Muscle of leg (tissue), 11 donors: ENCODE results near the gene LCE3E. TPM values are rescaled to one million over a fixed set of nuclear protein-coding genes. Genes with fewer than 3 reads are reported as not detected.
"Not testable (repeated sequence)": the region's sequence is repeated elsewhere in the genome, so short reads cannot be mapped to it uniquely, and the experiment has no call there.

Experiments
- DNase-seq: peaks from one replicate; pipeline ENCODE4 v3.0.0; 2013
- H3K27ac ChIP-seq: one replicate; pipeline ENCODE4 v1.5.1; 2013; ENCODE audit warnings: mild to moderate bottlenecking, low read length, control low read depth
- H3K27me3 ChIP-seq: one replicate; pipeline ENCODE4 v1.6.1; 2013; ENCODE audit warnings: low read length; ENCODE audit not compliant: control insufficient read depth, insufficient read depth
- H3K36me3 ChIP-seq: one replicate; pipeline ENCODE4 v1.6.1; 2013; ENCODE audit warnings: low read length; ENCODE audit not compliant: control insufficient read depth, insufficient read depth
- H3K4me1 ChIP-seq: one replicate; pipeline ENCODE4 v1.6.1; 2013; ENCODE audit warnings: low read length; ENCODE audit not compliant: control insufficient read depth, insufficient read depth
- H3K4me3 ChIP-seq: one replicate; pipeline ENCODE4 v1.5.1; 2013; ENCODE audit warnings: low read length, control low read depth
- H3K9me3 ChIP-seq: replicated peaks from 2 replicates; pipeline ENCODE4 v1.6.1; 2013; ENCODE audit warnings: low read depth, low read length; ENCODE audit not compliant: control insufficient read depth
- WGBS: methylation state at CpG from one replicate; pipeline ENCODE4 v1.1.5; 2013; ENCODE audit warnings: missing lambda C conversion rate; ENCODE audit not compliant: insufficient coverage; 5-methylcytosine and 5-hydroxymethylcytosine counted together
- polyA plus RNA-seq, 8 donors: library from polyadenylated mRNA; unstranded; fragments of 120-200 nt; gene quantifications; one replicate each; pipeline versions ENCODE4 v1.2.1 to v1.2.3, GENCODE V29; 2013; ENCODE audit warnings: inconsistent platforms in 1 of 8, low replicate concordance in 1 of 8; ENCODE audit not compliant: insufficient read length in 8 of 8, insufficient read depth in 1 of 8
- total RNA-seq: library from RNA; stranded (reverse); fragments of 120-200 nt; gene quantifications from one replicate; pipeline ENCODE4 v1.2.4, GENCODE V29; 2013

LCE3E gene
- total and polyA plus RNA-seq, 9 donors = not detected

- Histone ChIP-seq H3K4me1 (no peaks in the 10 kb centered on the region), H3K4me3 (no peak overlapping the region), H3K36me3 (no peaks in the 10 kb centered on the region), H3K27me3 (no peaks in the 10 kb centered on the region), H3K9me3 (peaks cover 11% of the 10 kb centered on the region), H3K27ac (no peak overlapping the region)
- no peak for DNase-seq
- 60% methylated on average over 1 of the region's 2 CpGs for WGBS
These were observed 1.5 kb downstream of the LCE3E start for GRCh38 chr1:152565115-152565514.

DNA sequence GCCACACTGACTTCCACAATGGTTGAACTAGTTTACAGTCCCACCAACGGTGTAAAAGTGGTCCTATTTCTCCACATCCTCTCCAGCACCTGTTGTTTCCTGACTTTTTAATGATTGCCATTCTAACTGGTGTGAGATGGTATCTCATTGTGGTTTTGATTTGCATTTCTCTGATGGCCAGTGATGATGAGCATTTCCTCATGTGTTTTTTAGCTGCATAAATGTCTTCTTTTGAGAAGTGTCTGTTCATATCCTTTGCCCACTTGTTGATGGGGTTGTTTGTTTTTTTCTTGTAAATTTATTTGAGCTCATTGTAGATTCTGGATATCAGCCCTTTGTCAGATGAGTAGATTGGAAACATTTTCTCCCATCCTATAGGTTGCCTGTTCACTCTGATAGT lies 18.2 kb downstream of the LCE3E start:
- WGBS = no CpG with 5 or more reads among the region's 1 CpG
- H3K4me3 ChIP-seq = not testable (repeated sequence)

GRCh38 chr1:152546704-152547103 lies 19.9 kb downstream of the LCE3E start:
- Histone ChIP-seq H3K4me1 (no peaks in the 10 kb centered on the region), H3K27ac (no peak overlapping the region), H3K4me3 (no peak overlapping the region), H3K36me3 (no peaks in the 10 kb centered on the region), H3K27me3 (no peaks in the 10 kb centered on the region), H3K9me3 (peaks cover 9% of the 10 kb centered on the region)
- WGBS = 58% methylated on average over 1 of the region's 1 CpG
- no peak for DNase-seq

More for the DNA sequence above, 18.2 kb downstream of the LCE3E start:
- H3K36me3 ChIP-seq, DNase-seq, H3K27ac ChIP-seq, H3K27me3 ChIP-seq, H3K9me3 ChIP-seq, H3K4me1 ChIP-seq: not testable (repeated sequence)

DNA sequence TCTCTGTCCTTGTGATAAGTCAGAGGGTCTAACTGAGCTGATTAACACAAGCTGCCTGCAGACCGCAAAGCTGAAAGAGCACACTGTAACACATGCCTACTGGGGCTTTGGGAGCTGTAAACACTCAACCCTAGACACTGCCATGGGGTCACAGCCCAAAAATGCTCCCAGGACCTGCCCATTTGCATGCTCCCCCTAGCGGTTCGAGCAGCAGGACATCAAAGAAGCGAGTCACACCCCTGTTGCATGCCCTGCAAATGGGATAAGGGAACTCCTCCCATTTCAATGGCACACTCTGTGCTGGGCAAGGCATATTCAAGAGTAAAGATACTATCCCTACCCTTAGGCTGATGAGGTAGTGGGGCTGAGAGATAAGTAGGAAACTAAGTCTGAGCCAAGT lies 22.8 kb downstream of the LCE3E start:
- Histone ChIP-seq H3K9me3 (peaks cover 9% of the 10 kb centered on the region), H3K36me3 (no peaks in the 10 kb centered on the region), H3K4me1 (no peaks in the 10 kb centered on the region), H3K27ac (no peak overlapping the region), H3K4me3 (no peak overlapping the region), H3K27me3 (no peaks in the 10 kb centered on the region)
- 33% methylated on average over 2 of the region's 4 CpGs for WGBS
- DNase-seq = no peak

DNA sequence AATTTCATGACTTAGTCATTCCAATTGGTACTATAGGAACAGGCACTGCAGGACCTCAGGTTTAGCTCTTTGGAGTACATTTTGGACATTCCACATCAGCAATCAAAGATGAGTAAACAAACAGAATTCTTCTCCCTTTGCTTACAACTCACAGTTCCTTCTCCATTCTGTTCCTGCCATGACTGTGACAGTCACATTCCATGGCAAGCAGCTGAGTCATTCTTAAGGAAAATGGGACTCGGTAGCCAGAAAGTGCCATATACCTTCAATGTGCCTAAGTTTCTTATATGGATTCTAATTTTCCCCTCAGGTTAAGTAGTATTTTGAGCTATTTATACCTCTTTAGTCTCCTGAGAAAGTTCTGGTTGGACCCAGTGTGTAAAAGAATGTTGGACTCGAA lies 26.7 kb downstream of the LCE3E start:
- Histone ChIP-seq H3K4me1 (no peaks in the 10 kb centered on the region), H3K27ac (no peak overlapping the region), H3K36me3 (no peaks in the 10 kb centered on the region), H3K9me3 (peaks cover 2% of the 10 kb centered on the region), H3K27me3 (no peaks in the 10 kb centered on the region), H3K4me3 (no peak overlapping the region)
- DNase-seq = no peak
- WGBS = no CpG with 5 or more reads among the region's 2 CpGs

DNA sequence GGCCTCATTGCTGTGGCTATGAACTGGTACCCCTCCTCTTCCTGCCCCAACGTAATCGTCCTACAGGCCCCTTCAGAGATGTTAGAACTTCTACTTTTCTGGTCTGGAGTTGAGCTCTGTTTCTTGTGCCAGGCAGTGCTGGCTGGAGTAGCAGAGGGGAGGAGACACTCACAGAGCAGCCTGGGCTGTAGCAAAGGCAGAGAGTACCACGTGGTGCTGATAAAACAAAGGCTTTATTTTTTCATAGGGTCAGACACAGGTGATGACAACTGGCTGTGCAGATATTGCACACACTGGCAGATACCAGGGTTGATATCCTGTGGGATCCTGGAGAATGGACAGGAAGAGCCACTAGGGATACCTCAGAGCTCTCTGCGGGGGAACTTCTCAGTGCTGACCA lies 29.1 kb downstream of the LCE3E start:
- H3K27ac ChIP-seq = no peak overlapping the region
- no peaks in the 10 kb centered on the region for H3K4me1 ChIP-seq
- no peak overlapping the region for H3K4me3 ChIP-seq
- WGBS = 66% methylated on average over 2 of the region's 4 CpGs
- H3K27me3 ChIP-seq = no peaks in the 10 kb centered on the region
- H3K9me3 ChIP-seq = no peaks in the 10 kb centered on the region
- no peaks in the 10 kb centered on the region for H3K36me3 ChIP-seq
- DNase-seq = no peak

GRCh38 chr1:152535774-152536173 lies 30.8 kb downstream of the LCE3E start:
- H3K27me3 ChIP-seq = no peaks in the 10 kb centered on the region
- peaks cover 3% of the 10 kb centered on the region for H3K9me3 ChIP-seq
- DNase-seq = no peak
- no CpG with 5 or more reads among the region's 3 CpGs for WGBS
- no peaks in the 10 kb centered on the region for H3K36me3 ChIP-seq
- H3K27ac ChIP-seq = no peak overlapping the region
- H3K4me3 ChIP-seq = no peak overlapping the region
- no peaks in the 10 kb centered on the region for H3K4me1 ChIP-seq

DNA sequence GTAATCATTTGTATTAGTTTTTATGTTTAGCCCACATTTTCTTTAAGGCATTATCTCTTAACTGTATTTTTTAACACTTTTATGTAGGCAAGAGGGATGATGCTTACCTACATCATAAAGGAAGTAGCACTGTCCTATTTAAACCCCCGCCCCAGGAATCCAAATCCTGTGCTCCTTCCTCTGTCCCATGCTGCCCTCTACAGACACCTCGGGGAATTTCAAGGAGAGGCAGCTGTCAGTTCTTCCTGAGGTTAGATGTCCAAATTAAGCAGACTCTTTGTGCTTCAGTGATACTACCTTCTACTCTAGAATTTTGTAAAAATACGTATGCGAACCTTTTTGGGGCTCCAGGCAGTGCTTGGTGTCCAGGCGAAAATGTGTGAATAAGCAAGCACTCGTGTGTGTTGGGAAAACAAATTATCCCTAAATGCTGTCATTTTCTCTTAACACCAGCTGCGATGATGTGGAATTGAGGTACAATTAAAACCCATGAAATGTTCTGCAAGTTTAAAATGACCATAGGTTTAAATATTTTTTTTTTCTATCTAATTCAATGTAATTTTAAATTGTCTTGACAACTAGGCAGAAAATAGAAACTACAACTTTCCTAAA lies 33.1 kb downstream of the LCE3E start:
- H3K27ac ChIP-seq = no peak overlapping the region
- WGBS = no CpG with 5 or more reads among the region's 7 CpGs
- H3K4me3 ChIP-seq = no peak overlapping the region
- H3K4me1 ChIP-seq = no peaks in the 10 kb centered on the region
- H3K36me3 ChIP-seq = no peaks in the 10 kb centered on the region
- peaks cover 3% of the 10 kb centered on the region for H3K9me3 ChIP-seq
- DNase-seq = no peak
- H3K27me3 ChIP-seq = no peaks in the 10 kb centered on the region

DNA sequence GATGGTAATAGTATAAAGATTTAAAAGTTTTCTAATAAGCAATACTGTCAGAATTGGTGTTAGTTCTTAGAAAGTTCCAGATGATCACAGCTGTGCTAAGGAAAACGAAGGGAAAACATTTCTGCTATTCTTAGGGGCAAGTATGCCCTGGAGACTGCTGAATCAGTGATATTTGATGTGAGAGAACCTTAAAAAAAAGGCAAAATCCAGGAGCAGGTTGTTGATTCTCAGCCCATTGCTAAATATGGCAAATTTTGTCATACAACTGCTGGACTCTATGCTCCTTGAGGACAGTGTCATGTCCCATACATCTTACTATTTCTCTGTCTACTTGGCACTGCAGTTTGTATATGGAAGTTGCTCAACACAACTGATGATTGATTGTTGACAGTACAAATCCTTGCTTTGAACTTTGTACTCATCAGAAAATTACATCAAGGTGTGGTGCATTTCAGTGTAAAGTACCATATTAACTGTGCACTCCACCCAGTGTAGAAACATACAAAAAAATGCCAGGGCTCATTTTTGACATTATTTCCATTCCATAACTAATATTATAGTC lies 41.4 kb downstream of the LCE3E start:
- no peak for DNase-seq
- Histone ChIP-seq H3K4me1 (no peaks in the 10 kb centered on the region), H3K36me3 (no peaks in the 10 kb centered on the region), H3K27me3 (no peaks in the 10 kb centered on the region), H3K4me3 (no peak overlapping the region), H3K9me3 (no peaks in the 10 kb centered on the region), H3K27ac (no peak overlapping the region)
- 20% methylated on average over 1 of the region's 1 CpG for WGBS

GRCh38 chr1:152520561-152521090 lies 46.0 kb downstream of the LCE3E start:
- Histone ChIP-seq H3K27ac (no peak overlapping the region), H3K27me3 (peaks cover 13% of the 10 kb centered on the region), H3K36me3 (no peaks in the 10 kb centered on the region), H3K4me3 (no peak overlapping the region), H3K4me1 (peaks cover 1% of the 10 kb centered on the region), H3K9me3 (no peaks in the 10 kb centered on the region)
- WGBS = no CpG with 5 or more reads among the region's 4 CpGs
- no peak for DNase-seq
